Measurements from ENCODE around the gene PTPRZ1.

Gene PTPRZ1

GRCh38 chr7:121916211-121916610 is 43.2 kb downstream of the PTPRZ1 start:
- POLR2A ChIA-PET, result no interaction called here
- no peak for TF ChIP-seq CTCF (IDR thresholded peaks at IDR 0.05; ENCODE audit: insufficient read depth, low read length, missing control alignments)
- DNase-seq (ENCODE audit: low read depth, low spot score), result no peak
- CTCF ChIA-PET, result no interaction called here
- no peak overlapping the region for H3K4me3 ChIP-seq (ENCODE audit: low read depth, low read length)

- no peak overlapping the region for H3K4me3 ChIP-seq (ENCODE audit: low read depth, low read length)
- ChIA-PET CTCF (no interaction called here), POLR2A (no interaction called here)
- TF ChIP-seq CTCF (IDR thresholded peaks at IDR 0.05; ENCODE audit: insufficient read depth, low read length, missing control alignments), result no peak
- no peak for DNase-seq (ENCODE audit: low read depth, low spot score)
Measured at GRCh38 chr7:121919986-121920385, 47.0 kb downstream of the PTPRZ1 start.

GRCh38 chr7:121924269-121925186 is 51.6 kb downstream of the PTPRZ1 start:
- ChIA-PET POLR2A (no interaction called here), CTCF (interaction anchor here (2.0 kb wide), 1 partner anchor 70 kb away, joined by 5 read pairs; no protein-coding TSS in a partner anchor)
- TF ChIP-seq CTCF (IDR thresholded peaks at IDR 0.05; ENCODE audit: insufficient read depth, low read length, missing control alignments), result no peak
- no peak overlapping the region for H3K4me3 ChIP-seq (ENCODE audit: low read depth, low read length)
- no peak for DNase-seq (ENCODE audit: low read depth, low spot score)

GRCh38 chr7:121931149-121931902 is 58.4 kb downstream of the PTPRZ1 start:
- no peak for DNase-seq (ENCODE audit: low read depth, low spot score)
- CTCF ChIA-PET, result interaction anchor here (1.6 kb wide), 1 partner anchor 63 kb away, joined by 5 read pairs; no protein-coding TSS in a partner anchor
- no peak for TF ChIP-seq CTCF (IDR thresholded peaks at IDR 0.05; ENCODE audit: insufficient read depth, low read length, missing control alignments)
- POLR2A ChIA-PET, result interaction anchor here (0.7 kb wide), 1 partner anchor 1604 kb away, joined by 3 read pairs; no protein-coding TSS in a partner anchor
- no peak overlapping the region for H3K4me3 ChIP-seq (ENCODE audit: low read depth, low read length)

- CTCF ChIA-PET, result no interaction called here
- no peak for DNase-seq (ENCODE audit: low read depth, low spot score)
- H3K4me3 ChIP-seq (ENCODE audit: low read depth, low read length), result no peak overlapping the region
- no peak for TF ChIP-seq CTCF (IDR thresholded peaks at IDR 0.05; ENCODE audit: insufficient read depth, low read length, missing control alignments)
- POLR2A ChIA-PET, result no interaction called here
Measured at GRCh38 chr7:121932768-121933167, 59.8 kb downstream of the PTPRZ1 start.

Data from AG04449 (cell line).